Hepatocyte (in vitro differentiated cells): Measurements from ENCODE around the gene GPR156. TPM values are rescaled to one million over a fixed set of nuclear protein-coding genes. Genes with fewer than 3 reads are reported as not detected.

Experiments used
- DNase-seq: peaks from one replicate; pipeline ENCODE4 v3.0.0-alpha.2; 2016; ENCODE audit warnings: low spot score
- H2AFZ ChIP-seq: fragments of 200-600 bp; sonication (generic); 2 replicates; pipeline ENCODE4 v1.6.0; 2016; ENCODE audit warnings: antibody characterized with exemption, mild to moderate bottlenecking
- H3K27ac ChIP-seq: fragments of 200-600 bp; sonication (generic); 2 replicates; pipeline ENCODE4 v1.5.1; 2016; ENCODE audit warnings: mild to moderate bottlenecking
- H3K27me3 ChIP-seq: fragments of 200-600 bp; sonication (generic); 2 replicates; pipeline ENCODE4 v1.6.1; 2016
- H3K36me3 ChIP-seq: fragments of 200-600 bp; sonication (generic); replicated peaks from 2 replicates; pipeline ENCODE4 v1.5.1; 2016; ENCODE audit warnings: low read depth; ENCODE audit not compliant: insufficient read depth
- H3K4me1 ChIP-seq: fragments of 200-600 bp; sonication (generic); 2 replicates; pipeline ENCODE4 v1.5.1; 2016; ENCODE audit warnings: mild to moderate bottlenecking, moderate library complexity; ENCODE audit not compliant: insufficient read depth
- H3K4me2 ChIP-seq: fragments of 200-600 bp; sonication (generic); 2 replicates; pipeline ENCODE4 v1.6.0; 2016
- H3K4me3 ChIP-seq: fragments of 200-600 bp; sonication (generic); 2 replicates; pipeline ENCODE4 v1.5.1; 2016; ENCODE audit warnings: mild to moderate bottlenecking
- H3K79me2 ChIP-seq: fragments of 200-600 bp; sonication (generic); 2 replicates; pipeline ENCODE4 v1.6.0; 2017; ENCODE audit warnings: mild to moderate bottlenecking
- H3K9me2 ChIP-seq: fragments of 200-600 bp; sonication (generic); replicated peaks from 2 replicates; pipeline ENCODE4 v1.6.0; 2017; ENCODE audit warnings: mild to moderate bottlenecking; ENCODE audit not compliant: insufficient read depth
- H3K9me3 ChIP-seq: fragments of 200-600 bp; sonication (generic); 2 replicates; pipeline ENCODE4 v1.5.1; 2016; ENCODE audit warnings: low read depth, mild to moderate bottlenecking
- H4K20me1 ChIP-seq: fragments of 200-600 bp; sonication (generic); 2 replicates; pipeline ENCODE4 v1.6.0; 2016; ENCODE audit warnings: mild to moderate bottlenecking; ENCODE audit not compliant: insufficient read depth, poor library complexity, severe bottlenecking
- EZH2 ChIP-seq: fragments of 200-600 bp; sonication (generic); IDR thresholded peaks from 2 replicates; pipeline ENCODE4 v1.6.1; 2016; ENCODE audit warnings: antibody characterized with exemption, mild to moderate bottlenecking, borderline replicate concordance
- EZH2phosphoT487 ChIP-seq: fragments of 200-600 bp; sonication (generic); IDR thresholded peaks from one replicate; pipeline ENCODE4 v1.6.1; 2018; ENCODE audit warnings: antibody characterized with exemption, mild to moderate bottlenecking, low read depth, moderate library complexity; ENCODE audit not compliant: unreplicated experiment, severe bottlenecking
- WGBS: methylation state at CpG from one replicate; pipeline ENCODE4 v1.1.6; 2016; ENCODE audit warnings: low lambda C conversion rate; ENCODE audit errors: missing lambda C conversion rate; 5-methylcytosine and 5-hydroxymethylcytosine counted together
- polyA plus RNA-seq: library from polyadenylated mRNA; unstranded; fragments of >200 nt; fragmentation: Nextera tagmentation; extraction: Ambion mirVana; gene quantifications from 2 replicates; pipeline ENCODE4 v1.2.1, GENCODE V29; 2016
- total RNA-seq: library from RNA; depleted of rRNA; stranded (reverse); fragments of >200 nt; gene quantifications from 2 replicates; pipeline ENCODE4 v1.2.3, GENCODE V29; 2014
- TF ChIP-seq, protein P1 (sequence below): fragments of 200-600 bp; sonication (generic); IDR thresholded peaks from 2 replicates; pipeline ENCODE4 v1.5.1; 2016; ENCODE audit warnings: antibody characterized with exemption, mild to moderate bottlenecking; ENCODE audit not compliant: poor library complexity

Gene GPR156
- total and polyA plus RNA-seq, 2 experiments from 2014 or later: 0.27 to 0.80 TPM

DNA sequence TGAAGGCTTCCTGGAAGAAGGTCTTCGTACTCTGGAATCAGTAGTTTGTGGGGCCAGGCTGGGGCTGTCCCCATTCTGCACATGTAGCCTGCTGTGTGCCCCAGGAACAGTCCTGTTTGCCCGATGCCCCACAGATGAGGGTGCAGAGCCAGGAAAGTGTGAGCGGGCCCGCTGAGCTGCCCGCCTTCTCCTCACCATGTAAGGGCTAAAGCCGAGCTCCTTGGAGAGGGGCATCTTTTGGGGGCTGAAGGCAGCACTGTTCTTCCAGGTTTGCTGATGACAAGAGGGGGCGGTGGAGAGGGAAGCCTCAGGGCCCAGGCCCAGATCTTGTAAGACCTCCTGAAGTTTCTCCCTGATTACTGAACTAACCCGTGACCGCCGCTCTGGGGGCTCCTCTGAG lies 117.5 kb downstream of the GPR156 start:
- TF ChIP-seq EZH2phosphoT487 (no peak), EZH2 (no peak)
- TF ChIP-seq, protein P1, sequence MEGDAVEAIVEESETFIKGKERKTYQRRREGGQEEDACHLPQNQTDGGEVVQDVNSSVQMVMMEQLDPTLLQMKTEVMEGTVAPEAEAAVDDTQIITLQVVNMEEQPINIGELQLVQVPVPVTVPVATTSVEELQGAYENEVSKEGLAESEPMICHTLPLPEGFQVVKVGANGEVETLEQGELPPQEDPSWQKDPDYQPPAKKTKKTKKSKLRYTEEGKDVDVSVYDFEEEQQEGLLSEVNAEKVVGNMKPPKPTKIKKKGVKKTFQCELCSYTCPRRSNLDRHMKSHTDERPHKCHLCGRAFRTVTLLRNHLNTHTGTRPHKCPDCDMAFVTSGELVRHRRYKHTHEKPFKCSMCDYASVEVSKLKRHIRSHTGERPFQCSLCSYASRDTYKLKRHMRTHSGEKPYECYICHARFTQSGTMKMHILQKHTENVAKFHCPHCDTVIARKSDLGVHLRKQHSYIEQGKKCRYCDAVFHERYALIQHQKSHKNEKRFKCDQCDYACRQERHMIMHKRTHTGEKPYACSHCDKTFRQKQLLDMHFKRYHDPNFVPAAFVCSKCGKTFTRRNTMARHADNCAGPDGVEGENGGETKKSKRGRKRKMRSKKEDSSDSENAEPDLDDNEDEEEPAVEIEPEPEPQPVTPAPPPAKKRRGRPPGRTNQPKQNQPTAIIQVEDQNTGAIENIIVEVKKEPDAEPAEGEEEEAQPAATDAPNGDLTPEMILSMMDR: no peak
- 86% methylated on average over 10 of the region's 10 CpGs for WGBS
- Histone ChIP-seq H2AFZ (no peak overlapping the region), H3K9me3 (no peaks in the 10 kb centered on the region), H3K27ac (no peak overlapping the region), H3K4me3 (no peak overlapping the region), H3K4me1 (peaks cover 12% of the 10 kb centered on the region), H4K20me1 (no peaks in the 10 kb centered on the region), H3K36me3 (no peaks in the 10 kb centered on the region), H3K79me2 (no peaks in the 10 kb centered on the region), H3K4me2 (no peak overlapping the region), H3K9me2 (no peaks in the 10 kb centered on the region), H3K27me3 (no peaks in the 10 kb centered on the region)
- DNase-seq: no peak

DNA sequence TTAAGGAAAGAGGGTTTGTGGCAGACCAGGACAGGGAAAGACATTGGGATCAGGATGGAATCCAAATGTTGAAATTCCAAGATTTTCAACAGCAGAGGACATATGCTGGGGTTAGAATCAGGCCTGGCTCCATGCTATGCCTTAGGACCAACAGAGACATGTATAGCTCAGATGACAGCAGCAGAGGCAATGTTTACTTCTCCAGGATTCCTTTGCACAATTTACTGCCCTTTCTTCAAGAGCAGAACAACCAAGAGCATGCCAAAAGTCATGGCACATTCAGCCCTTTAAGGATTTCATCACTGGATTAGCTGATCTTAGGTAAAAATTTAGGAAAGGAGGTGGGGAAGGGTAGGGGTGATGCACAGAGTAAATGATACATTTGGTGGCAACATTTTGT lies 121.2 kb downstream of the GPR156 start:
- no peaks in the 10 kb centered on the region for H4K20me1 ChIP-seq
- H3K27ac ChIP-seq: peak overlapping the region; percentile 64
- H3K9me2 ChIP-seq: no peaks in the 10 kb centered on the region
- H3K36me3 ChIP-seq: no peaks in the 10 kb centered on the region
- H3K4me3 ChIP-seq: no peak overlapping the region
- TF ChIP-seq, protein P1: no peak
- TF ChIP-seq EZH2: no peak
- DNase-seq: peak; percentile 23
- H3K9me3 ChIP-seq: no peaks in the 10 kb centered on the region
- no peaks in the 10 kb centered on the region for H3K79me2 ChIP-seq
- H2AFZ ChIP-seq: no peak overlapping the region
- peak overlapping the region; percentile 62 for H3K4me2 ChIP-seq
- no peaks in the 10 kb centered on the region for H3K27me3 ChIP-seq
- H3K4me1 ChIP-seq: peaks cover 16% of the 10 kb centered on the region

GRCh38 chr3:120163026-120163425 lies 122.0 kb downstream of the GPR156 start:
- Histone ChIP-seq H3K4me3 (no peak overlapping the region), H3K4me2 (peak overlapping the region; percentile 62), H4K20me1 (no peaks in the 10 kb centered on the region), H3K9me3 (no peaks in the 10 kb centered on the region), H2AFZ (no peak overlapping the region), H3K9me2 (no peaks in the 10 kb centered on the region), H3K27ac (peak overlapping the region; percentile 64), H3K36me3 (no peaks in the 10 kb centered on the region), H3K4me1 (peaks cover 21% of the 10 kb centered on the region), H3K79me2 (no peaks in the 10 kb centered on the region), H3K27me3 (no peaks in the 10 kb centered on the region)
- TF ChIP-seq EZH2phosphoT487: no peak
- TF ChIP-seq EZH2: no peak
- TF ChIP-seq, protein P1: no peak
- peak; percentile 27 for DNase-seq
- WGBS: 55% methylated on average over 4 of the region's 4 CpGs

DNA sequence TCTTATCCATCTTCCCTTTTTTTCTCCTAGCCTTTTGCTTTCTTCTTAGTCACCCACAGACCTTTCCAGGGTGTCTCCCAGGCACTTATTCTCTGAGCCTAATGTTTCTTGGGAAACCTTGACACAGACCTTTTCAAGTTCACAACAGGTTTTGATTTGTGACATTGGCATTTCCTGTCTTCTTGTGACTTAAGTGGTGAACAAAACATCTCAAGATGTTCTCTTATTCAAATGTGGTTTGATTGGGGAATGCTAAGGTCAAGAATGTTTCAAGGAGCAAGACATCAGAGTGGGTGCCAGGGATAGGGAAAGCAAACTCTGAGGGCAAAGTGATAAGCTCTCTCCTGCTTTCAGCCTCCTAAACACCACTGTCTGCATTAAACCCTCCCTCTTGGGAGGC lies 122.6 kb downstream of the GPR156 start:
- H2AFZ ChIP-seq: no peak overlapping the region
- H3K9me3 ChIP-seq: no peaks in the 10 kb centered on the region
- H3K36me3 ChIP-seq: no peaks in the 10 kb centered on the region
- H3K79me2 ChIP-seq: no peaks in the 10 kb centered on the region
- no peaks in the 10 kb centered on the region for H3K27me3 ChIP-seq
- no peak overlapping the region for H3K27ac ChIP-seq
- H3K4me2 ChIP-seq: peak overlapping the region; percentile 62
- no peak for DNase-seq
- H3K4me3 ChIP-seq: no peak overlapping the region
- no peaks in the 10 kb centered on the region for H3K9me2 ChIP-seq
- peaks cover 21% of the 10 kb centered on the region for H3K4me1 ChIP-seq
- TF ChIP-seq, protein P1: no peak
- TF ChIP-seq EZH2: no peak
- TF ChIP-seq EZH2phosphoT487: no peak
- no peaks in the 10 kb centered on the region for H4K20me1 ChIP-seq
